Astrocyte (in vitro differentiated cells and primary cell): ENCODE data around the gene TTLL7.

Experiments
- EZH2 ChIP-seq: IDR thresholded peaks from 2 replicates; pipeline ENCODE4 v1.6.1; 2012; ENCODE audit warnings: mild to moderate bottlenecking, low read length, inconsistent platforms; ENCODE audit not compliant: insufficient read depth
- TF ChIP-seq, protein P1 (sequence below): IDR thresholded peaks from 2 replicates; pipeline ENCODE4 v1.5.1; 2011; ENCODE audit warnings: low read depth, mild to moderate bottlenecking, inconsistent platforms, low read length, moderate library complexity; ENCODE audit not compliant: insufficient read depth

GRCh38 chr1:83844546-83844945 is 154.4 kb downstream of the TTLL7 start:
- no peak for TF ChIP-seq EZH2
- TF ChIP-seq, protein P1, sequence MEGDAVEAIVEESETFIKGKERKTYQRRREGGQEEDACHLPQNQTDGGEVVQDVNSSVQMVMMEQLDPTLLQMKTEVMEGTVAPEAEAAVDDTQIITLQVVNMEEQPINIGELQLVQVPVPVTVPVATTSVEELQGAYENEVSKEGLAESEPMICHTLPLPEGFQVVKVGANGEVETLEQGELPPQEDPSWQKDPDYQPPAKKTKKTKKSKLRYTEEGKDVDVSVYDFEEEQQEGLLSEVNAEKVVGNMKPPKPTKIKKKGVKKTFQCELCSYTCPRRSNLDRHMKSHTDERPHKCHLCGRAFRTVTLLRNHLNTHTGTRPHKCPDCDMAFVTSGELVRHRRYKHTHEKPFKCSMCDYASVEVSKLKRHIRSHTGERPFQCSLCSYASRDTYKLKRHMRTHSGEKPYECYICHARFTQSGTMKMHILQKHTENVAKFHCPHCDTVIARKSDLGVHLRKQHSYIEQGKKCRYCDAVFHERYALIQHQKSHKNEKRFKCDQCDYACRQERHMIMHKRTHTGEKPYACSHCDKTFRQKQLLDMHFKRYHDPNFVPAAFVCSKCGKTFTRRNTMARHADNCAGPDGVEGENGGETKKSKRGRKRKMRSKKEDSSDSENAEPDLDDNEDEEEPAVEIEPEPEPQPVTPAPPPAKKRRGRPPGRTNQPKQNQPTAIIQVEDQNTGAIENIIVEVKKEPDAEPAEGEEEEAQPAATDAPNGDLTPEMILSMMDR: no peak
